Measurements from ENCODE around the gene RTN4RL2. TPM values are rescaled to one million over a fixed set of nuclear protein-coding genes. Genes with fewer than 3 reads are reported as not detected.

The RTN4RL2 gene
- total and polyA plus RNA-seq, 8 donors, result 0.55 to 2.7 (median 1.3) TPM

DNA sequence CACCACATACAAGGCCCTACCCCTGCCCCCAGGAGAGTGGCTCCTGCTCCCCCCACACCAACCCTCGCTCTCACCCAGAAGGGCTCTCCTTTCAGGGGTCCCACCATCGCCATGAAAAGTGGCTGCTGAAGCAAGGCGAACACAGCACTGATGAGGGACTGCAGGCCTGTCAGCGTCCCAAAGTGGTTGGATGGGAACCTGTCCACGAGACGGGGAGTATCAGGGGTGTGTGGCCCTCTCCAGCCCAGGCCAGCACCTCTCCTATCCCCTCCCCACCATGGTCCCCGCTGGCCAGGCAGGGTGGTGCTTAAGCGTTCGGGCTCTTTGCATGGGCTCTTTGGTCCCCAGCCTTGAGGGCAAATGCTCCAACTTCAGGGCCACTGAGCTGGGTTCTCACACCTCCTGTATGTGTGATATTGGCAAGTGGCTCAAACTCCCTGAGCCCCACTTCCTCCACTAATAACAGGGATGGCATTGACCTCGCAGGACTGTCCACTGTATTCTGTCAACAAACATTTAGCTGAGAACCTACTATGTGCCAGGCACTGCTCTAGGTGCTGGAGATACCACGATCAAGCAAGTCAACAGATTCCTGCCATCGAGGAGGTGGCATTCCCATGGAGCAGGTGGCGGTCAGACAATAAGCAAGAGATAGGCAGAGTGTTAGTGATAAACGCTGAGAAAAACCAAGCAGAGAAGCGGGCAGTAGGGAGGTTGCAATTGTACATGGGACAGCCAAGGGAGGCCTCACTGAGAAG is 26.9 kb downstream of the RTN4RL2 start:
- intact Hi-C loops (cut with DNase I), result loop anchor here in 1 of 3 donors (10.0 kb wide), 1 partner anchor 142 kb away; no protein-coding TSS in a partner anchor

DNA sequence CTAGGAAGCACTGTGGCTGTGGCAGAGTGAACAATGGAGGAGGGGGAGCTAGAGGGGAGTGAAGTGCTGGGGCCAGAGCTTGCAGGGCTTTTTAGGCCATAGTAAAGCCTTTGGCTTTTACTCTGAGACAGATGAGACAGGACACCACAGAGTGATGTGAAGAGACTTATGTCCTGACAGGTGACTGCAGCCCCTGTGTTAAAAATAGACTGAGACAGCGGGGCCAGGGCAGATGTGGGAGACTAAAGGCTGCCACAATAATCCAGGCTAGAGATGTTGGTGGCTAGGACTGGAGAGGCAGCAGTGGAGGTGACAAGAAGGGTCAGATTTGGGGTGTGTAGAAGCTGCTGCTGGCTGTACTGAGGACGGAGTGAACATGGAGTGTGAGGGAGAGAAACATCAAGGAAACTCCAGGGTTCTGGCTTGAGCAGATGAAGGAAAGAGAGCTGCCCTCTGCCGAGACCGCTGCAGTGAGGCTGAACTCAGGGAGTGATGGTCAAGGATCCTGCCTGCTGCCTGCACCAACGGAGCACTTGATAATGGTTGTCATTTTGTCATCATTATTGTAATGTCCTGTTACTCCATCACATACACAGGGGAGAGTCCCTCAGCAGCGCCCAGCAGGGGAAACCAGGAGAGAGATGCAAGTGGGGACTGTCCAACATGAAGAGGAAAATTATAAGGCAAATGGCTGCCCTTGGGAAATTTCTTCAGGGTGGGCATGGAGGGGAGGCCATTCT is 27.8 kb downstream of the RTN4RL2 start:
- no peak for ATAC-seq
- TF ChIP-seq, protein P1, sequence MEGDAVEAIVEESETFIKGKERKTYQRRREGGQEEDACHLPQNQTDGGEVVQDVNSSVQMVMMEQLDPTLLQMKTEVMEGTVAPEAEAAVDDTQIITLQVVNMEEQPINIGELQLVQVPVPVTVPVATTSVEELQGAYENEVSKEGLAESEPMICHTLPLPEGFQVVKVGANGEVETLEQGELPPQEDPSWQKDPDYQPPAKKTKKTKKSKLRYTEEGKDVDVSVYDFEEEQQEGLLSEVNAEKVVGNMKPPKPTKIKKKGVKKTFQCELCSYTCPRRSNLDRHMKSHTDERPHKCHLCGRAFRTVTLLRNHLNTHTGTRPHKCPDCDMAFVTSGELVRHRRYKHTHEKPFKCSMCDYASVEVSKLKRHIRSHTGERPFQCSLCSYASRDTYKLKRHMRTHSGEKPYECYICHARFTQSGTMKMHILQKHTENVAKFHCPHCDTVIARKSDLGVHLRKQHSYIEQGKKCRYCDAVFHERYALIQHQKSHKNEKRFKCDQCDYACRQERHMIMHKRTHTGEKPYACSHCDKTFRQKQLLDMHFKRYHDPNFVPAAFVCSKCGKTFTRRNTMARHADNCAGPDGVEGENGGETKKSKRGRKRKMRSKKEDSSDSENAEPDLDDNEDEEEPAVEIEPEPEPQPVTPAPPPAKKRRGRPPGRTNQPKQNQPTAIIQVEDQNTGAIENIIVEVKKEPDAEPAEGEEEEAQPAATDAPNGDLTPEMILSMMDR (IDR thresholded peaks at IDR 0.05), result no peak
- WGBS, 2 donors, result 77 to 79% methylated on average over 6 of the region's 6 CpGs
- H3K27ac ChIP-seq, result no peak overlapping the region
- H3K9me3 ChIP-seq, result no peaks in the 10 kb centered on the region
- no peaks in the 10 kb centered on the region for H3K27me3 ChIP-seq
- no peak overlapping the region for H3K4me3 ChIP-seq
- peaks cover 7 to 80% (median 26%) of the 10 kb centered on the region in 3 donors for H3K36me3 ChIP-seq
- DNase-seq, result peak in 1 of 6 donors; percentile 16
- intact Hi-C loops (cut with DNase I), result loop anchor here in 1 of 3 donors (10.0 kb wide), 1 partner anchor 143 kb away; no protein-coding TSS in a partner anchor
- FAIRE-seq, result no peak
- H3K4me1 ChIP-seq, result peaks cover 0 to under 1% (median 0%) of the 10 kb centered on the region in 3 donors

More for the DNA sequence above, 26.9 kb downstream of the RTN4RL2 start:
- Histone ChIP-seq H3K27ac (no peak overlapping the region), H3K4me3 (no peak overlapping the region), H3K27me3 (no peaks in the 10 kb centered on the region), H3K4me1 (peaks cover 0 to 3% (median 0%) of the 10 kb centered on the region in 3 donors), H3K36me3 (peaks cover 7 to 80% (median 26%) of the 10 kb centered on the region in 3 donors), H3K9me3 (no peaks in the 10 kb centered on the region)
- WGBS, 2 donors, result 82 to 85% methylated on average over 15 of the region's 15 CpGs
- no peak for ATAC-seq
- peak in 1 of 6 donors; percentile 55 for DNase-seq
- no peak for FAIRE-seq
- TF ChIP-seq, protein P1 (IDR thresholded peaks at IDR 0.05), result no peak

DNA sequence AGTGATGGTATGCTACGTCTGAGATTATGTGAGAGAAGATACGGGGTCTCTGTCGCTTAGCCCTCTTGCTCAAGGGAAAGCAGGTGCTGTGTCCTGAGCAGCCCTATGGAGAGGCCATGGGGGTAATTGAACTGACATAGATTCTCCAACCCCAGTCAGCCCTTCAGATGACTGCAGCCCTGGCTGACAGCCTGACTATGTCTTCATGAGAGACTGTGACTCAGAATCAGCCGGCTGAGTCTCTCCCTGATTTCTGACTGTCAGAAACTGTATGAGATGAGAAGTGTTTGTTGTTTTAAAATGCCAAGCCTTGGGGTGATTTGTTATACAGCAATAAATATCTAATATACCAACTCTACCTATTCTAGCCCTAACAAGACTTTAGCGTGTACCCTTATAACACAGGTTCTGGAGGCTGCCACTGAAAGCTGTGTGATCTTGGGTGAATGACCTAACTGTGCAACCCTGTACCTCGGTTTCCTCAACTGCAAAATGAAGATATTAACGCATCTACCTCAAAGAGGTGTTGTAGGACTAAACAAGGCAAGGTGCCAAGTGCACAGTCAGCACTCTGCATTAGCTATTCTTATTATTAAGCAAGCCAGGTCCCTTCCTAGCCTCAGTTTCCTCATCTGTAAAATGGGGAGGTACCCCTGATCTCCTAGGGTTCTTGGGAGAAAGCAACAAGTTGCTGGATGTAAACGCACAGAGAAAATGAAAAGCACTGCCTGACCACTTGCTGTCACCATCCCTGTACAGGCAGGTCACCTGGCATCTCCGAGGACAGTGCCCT is 30.3 kb downstream of the RTN4RL2 start:
- 77 to 79% methylated on average over 9 of the region's 9 CpGs for WGBS, 2 donors

DNA sequence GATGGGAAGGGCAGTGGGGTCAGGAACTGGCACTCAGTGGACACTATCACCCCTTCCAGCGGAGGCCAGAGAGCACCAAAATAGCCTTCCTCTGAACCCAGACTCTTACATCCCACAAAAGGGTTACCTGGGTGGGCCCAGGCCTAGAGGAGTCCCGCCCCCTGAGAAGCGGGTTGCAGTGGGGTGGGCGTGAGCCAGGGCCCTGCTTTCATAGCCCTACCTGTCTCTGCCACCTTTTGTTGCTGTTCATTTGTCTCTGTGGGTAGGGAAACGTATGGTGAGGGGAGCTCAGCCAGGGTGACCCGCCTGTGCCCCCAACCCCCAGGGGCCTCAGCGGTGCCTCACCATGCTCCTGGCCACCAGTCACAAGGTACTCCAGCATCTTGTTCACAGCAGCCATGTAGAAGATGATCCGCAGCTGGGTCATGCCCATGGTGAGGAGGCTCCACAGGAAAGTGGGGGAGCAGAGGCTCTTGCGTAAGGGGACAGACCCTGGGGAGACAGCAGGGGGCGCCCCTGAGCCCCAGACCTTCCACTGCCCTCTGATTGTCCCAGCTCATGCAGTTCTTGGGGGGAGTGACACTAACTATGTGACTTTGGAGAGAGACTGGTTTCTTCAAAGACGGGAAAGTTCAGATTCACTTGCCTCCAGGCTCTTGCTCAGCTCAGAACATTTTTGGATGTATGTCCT is 31.2 kb downstream of the RTN4RL2 start:
- 75 to 80% methylated on average over 11 of the region's 11 CpGs for WGBS, 2 donors
- no peaks in the 10 kb centered on the region for H3K9me3 ChIP-seq
- H3K4me3 ChIP-seq, result no peak overlapping the region
- H3K36me3 ChIP-seq, result peaks cover 7 to 60% (median 7%) of the 10 kb centered on the region in 3 donors
- H3K27me3 ChIP-seq, result no peaks in the 10 kb centered on the region
- FAIRE-seq (no peak), DNase-seq (peak in 1 of 6 donors; percentile 61), ATAC-seq (no peak)
- intact Hi-C loops (cut with DNase I), result loop anchor here in 2 of 3 donors (5.0 kb wide), 1 partner anchor 36 kb away; no protein-coding TSS in a partner anchor
- TF ChIP-seq, protein P1 (IDR thresholded peaks at IDR 0.05), result peak; percentile 33 to 54 (median 44)
- peaks cover 18 to 29% (median 24%) of the 10 kb centered on the region in 3 donors for H3K4me1 ChIP-seq
- H3K27ac ChIP-seq, result no peak overlapping the region

More for the DNA sequence above, 30.3 kb downstream of the RTN4RL2 start:
- no peak for FAIRE-seq
- ATAC-seq, result no peak
- Histone ChIP-seq H3K27ac (no peak overlapping the region), H3K27me3 (no peaks in the 10 kb centered on the region), H3K36me3 (peaks cover 7 to 61% (median 12%) of the 10 kb centered on the region in 3 donors), H3K4me3 (no peak overlapping the region), H3K4me1 (peaks cover 12 to 20% (median 16%) of the 10 kb centered on the region in 3 donors), H3K9me3 (no peaks in the 10 kb centered on the region)
- intact Hi-C loops (cut with DNase I), result loop anchor here in 2 of 3 donors (5.0 kb wide), 1 partner anchor 37 kb away; no protein-coding TSS in a partner anchor
- TF ChIP-seq, protein P1 (IDR thresholded peaks at IDR 0.05), result no peak
- peak in 1 of 6 donors; percentile 17 for DNase-seq

All from pancreas (tissue), 10 donors.